ENCODE data around the gene TCEAL3.

DNA sequence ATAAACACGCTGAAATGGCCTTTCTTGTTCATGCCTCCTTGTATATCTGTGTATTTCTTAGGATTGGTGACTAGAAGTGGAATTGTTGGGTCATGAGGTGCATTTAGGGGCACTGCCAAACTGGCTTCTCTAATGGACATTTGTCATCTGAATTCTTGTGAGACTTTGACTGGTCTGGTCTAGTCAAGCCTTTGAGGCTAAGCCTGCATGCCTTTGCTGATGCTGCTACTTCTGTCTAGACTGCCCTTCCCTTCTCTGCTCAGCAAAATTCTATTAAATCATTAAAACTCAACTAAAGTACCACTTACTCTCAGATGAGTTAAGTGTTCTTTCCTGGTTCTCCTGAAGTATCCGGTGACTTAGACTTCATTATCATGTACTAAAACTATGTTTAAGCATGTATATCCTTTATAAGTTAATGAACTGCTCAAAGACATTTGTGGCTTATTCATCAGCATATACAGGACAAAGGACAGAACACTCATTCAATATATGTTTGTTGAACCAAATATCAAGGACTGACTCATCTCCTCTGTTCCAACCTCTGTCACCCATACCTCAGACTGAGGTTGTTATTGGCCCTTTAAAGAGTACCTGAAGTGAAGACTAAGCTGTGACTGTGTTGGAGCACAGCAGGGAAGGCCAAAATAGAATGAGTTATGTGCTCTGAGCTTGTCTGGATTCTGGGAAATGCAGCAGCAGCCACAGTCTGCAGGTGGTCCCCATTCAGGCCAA lies 30.0 kb downstream of the TCEAL3 start:
- TF ChIP-seq, protein P1, sequence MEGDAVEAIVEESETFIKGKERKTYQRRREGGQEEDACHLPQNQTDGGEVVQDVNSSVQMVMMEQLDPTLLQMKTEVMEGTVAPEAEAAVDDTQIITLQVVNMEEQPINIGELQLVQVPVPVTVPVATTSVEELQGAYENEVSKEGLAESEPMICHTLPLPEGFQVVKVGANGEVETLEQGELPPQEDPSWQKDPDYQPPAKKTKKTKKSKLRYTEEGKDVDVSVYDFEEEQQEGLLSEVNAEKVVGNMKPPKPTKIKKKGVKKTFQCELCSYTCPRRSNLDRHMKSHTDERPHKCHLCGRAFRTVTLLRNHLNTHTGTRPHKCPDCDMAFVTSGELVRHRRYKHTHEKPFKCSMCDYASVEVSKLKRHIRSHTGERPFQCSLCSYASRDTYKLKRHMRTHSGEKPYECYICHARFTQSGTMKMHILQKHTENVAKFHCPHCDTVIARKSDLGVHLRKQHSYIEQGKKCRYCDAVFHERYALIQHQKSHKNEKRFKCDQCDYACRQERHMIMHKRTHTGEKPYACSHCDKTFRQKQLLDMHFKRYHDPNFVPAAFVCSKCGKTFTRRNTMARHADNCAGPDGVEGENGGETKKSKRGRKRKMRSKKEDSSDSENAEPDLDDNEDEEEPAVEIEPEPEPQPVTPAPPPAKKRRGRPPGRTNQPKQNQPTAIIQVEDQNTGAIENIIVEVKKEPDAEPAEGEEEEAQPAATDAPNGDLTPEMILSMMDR (conservative IDR thresholded peaks at IDR 0.05 in 1 of 2, IDR thresholded peaks at IDR 0.05 in 1 of 2; ENCODE audit: low read depth in 1 of 2, low read length in 2 of 2) = no peak
- TF ChIP-seq EZH2 (IDR thresholded peaks at IDR 0.05; ENCODE audit: low read length, missing control alignments) = no peak

Data from fibroblast of lung (primary cell).